Smooth muscle cell (in vitro differentiated cells): ENCODE measurements around the gene MFSD12. TPM values are rescaled to one million over a fixed set of nuclear protein-coding genes. Genes with fewer than 3 reads are reported as not detected.

ENCODE experiments used
- DNase-seq: peaks from one replicate; lab custom pipeline; 2025; ENCODE audit not compliant: unreplicated experiment; lab: John Stamatoyannopoulos, UW
- H2AFZ ChIP-seq: fragments of 200-600 bp; sonication (generic); 2 replicates; pipeline ENCODE4 v1.6.0; 2016; ENCODE audit warnings: antibody characterized with exemption, low read depth, mild to moderate bottlenecking
- H3F3A ChIP-seq: fragments of 200-600 bp; sonication (generic); 2 replicates; pipeline ENCODE4 v1.6.0; 2017; ENCODE audit warnings: antibody characterized with exemption, low read depth
- H3K27ac ChIP-seq: fragments of 200-600 bp; sonication (generic); 2 replicates; pipeline ENCODE4 v1.5.1; 2016; ENCODE audit warnings: low read depth, mild to moderate bottlenecking
- H3K27me3 ChIP-seq: fragments of 200-600 bp; sonication (generic); 2 replicates; pipeline ENCODE4 v1.6.1; 2016; ENCODE audit warnings: low read depth, mild to moderate bottlenecking
- H3K36me3 ChIP-seq: fragments of 200-600 bp; sonication (generic); 2 replicates; pipeline ENCODE4 v1.5.1; 2016; ENCODE audit warnings: low read depth
- H3K4me1 ChIP-seq: fragments of 200-600 bp; sonication (generic); 2 replicates; pipeline ENCODE4 v1.5.1; 2016; ENCODE audit warnings: low read depth
- H3K4me2 ChIP-seq: fragments of 200-600 bp; sonication (generic); 2 replicates; pipeline ENCODE4 v1.6.0; 2016; ENCODE audit warnings: mild to moderate bottlenecking
- H3K4me3 ChIP-seq: fragments of 200-600 bp; sonication (generic); 2 replicates; pipeline ENCODE4 v1.5.1; 2016; ENCODE audit warnings: mild to moderate bottlenecking
- H3K79me2 ChIP-seq: fragments of 200-600 bp; sonication (generic); 2 replicates; pipeline ENCODE4 v1.6.0; 2016; ENCODE audit warnings: low read depth, mild to moderate bottlenecking
- H3K9ac ChIP-seq: fragments of 200-600 bp; sonication (generic); 2 replicates; pipeline ENCODE4 v1.6.0; 2016; ENCODE audit warnings: low read depth
- H3K9me3 ChIP-seq: fragments of 200-600 bp; sonication (generic); replicated peaks from 2 replicates; pipeline ENCODE4 v1.5.1; 2016; ENCODE audit warnings: low read depth
- H4K20me1 ChIP-seq: fragments of 200-600 bp; sonication (generic); 2 replicates; pipeline ENCODE4 v1.6.0; 2016; ENCODE audit warnings: low read depth
- CTCF ChIP-seq: fragments of 200-600 bp; sonication (generic); IDR thresholded peaks from 2 replicates; pipeline ENCODE4 v1.5.1; 2017; ENCODE audit warnings: borderline replicate concordance, mild to moderate bottlenecking, antibody characterized with exemption; ENCODE audit not compliant: insufficient read depth, poor library complexity, severe bottlenecking
- WGBS: methylation state at CpG from one replicate; pipeline ENCODE4 v1.1.7; 2016; ENCODE audit warnings: low lambda C conversion rate; 5-methylcytosine and 5-hydroxymethylcytosine counted together
- polyA plus RNA-seq: library from polyadenylated mRNA; unstranded; fragments of >200 nt; fragmentation: Nextera tagmentation; extraction: Ambion mirVana; gene quantifications from 2 replicates; pipeline ENCODE4 v1.2.1, GENCODE V29; 2016
- total RNA-seq: library from RNA; depleted of rRNA; stranded (reverse); fragments of >200 nt; gene quantifications from 2 replicates; pipeline ENCODE4 v1.2.3, GENCODE V29; 2014

Gene MFSD12
- total and polyA plus RNA-seq, 2 experiments from 2014 or later = 56.0 to 73.8 TPM

- TF ChIP-seq CTCF = no peak
- no peak for DNase-seq
- no peaks in the 10 kb centered on the region for H3K9me3 ChIP-seq
- peaks cover 4% of the 10 kb centered on the region for H3K4me1 ChIP-seq
- no peaks in the 10 kb centered on the region for H3F3A ChIP-seq
- peaks cover 13% of the 10 kb centered on the region for H3K27me3 ChIP-seq
- no peak overlapping the region for H3K4me3 ChIP-seq
- H4K20me1 ChIP-seq = no peaks in the 10 kb centered on the region
- no peaks in the 10 kb centered on the region for H3K36me3 ChIP-seq
- H3K79me2 ChIP-seq = no peaks in the 10 kb centered on the region
- 87% methylated on average over 11 of the region's 11 CpGs for WGBS
- no peak overlapping the region for H2AFZ ChIP-seq
- no peak overlapping the region for H3K4me2 ChIP-seq
- H3K27ac ChIP-seq = no peak overlapping the region
- no peak overlapping the region for H3K9ac ChIP-seq
Measured at GRCh38 chr19:3589439-3589838, 32.1 kb upstream of the MFSD12 start.

- H3K4me2 ChIP-seq = no peak overlapping the region
- no peak overlapping the region for H3K27ac ChIP-seq
- WGBS = 76% methylated on average over 31 of the region's 31 CpGs
- no peaks in the 10 kb centered on the region for H3K36me3 ChIP-seq
- H3K4me3 ChIP-seq = no peak overlapping the region
- H3K27me3 ChIP-seq = peaks cover 18% of the 10 kb centered on the region
- TF ChIP-seq CTCF = no peak
- H3K4me1 ChIP-seq = peaks cover 4% of the 10 kb centered on the region
- no peak for DNase-seq
- H2AFZ ChIP-seq = no peak overlapping the region
- no peaks in the 10 kb centered on the region for H3F3A ChIP-seq
- H3K79me2 ChIP-seq = no peaks in the 10 kb centered on the region
- H4K20me1 ChIP-seq = no peaks in the 10 kb centered on the region
- H3K9ac ChIP-seq = no peak overlapping the region
- H3K9me3 ChIP-seq = no peaks in the 10 kb centered on the region
Measured at GRCh38 chr19:3586707-3587346, 29.4 kb upstream of the MFSD12 start.

- 29% methylated on average over 15 of the region's 16 CpGs for WGBS
- no peaks in the 10 kb centered on the region for H3F3A ChIP-seq
- no peaks in the 10 kb centered on the region for H3K9me3 ChIP-seq
- no peak overlapping the region for H3K27ac ChIP-seq
- peak; percentile 52 for TF ChIP-seq CTCF
- DNase-seq = no peak
- H3K4me2 ChIP-seq = peak overlapping the region; percentile 79
- peaks cover 18% of the 10 kb centered on the region for H3K27me3 ChIP-seq
- H3K79me2 ChIP-seq = no peaks in the 10 kb centered on the region
- no peaks in the 10 kb centered on the region for H4K20me1 ChIP-seq
- no peak overlapping the region for H3K9ac ChIP-seq
- peak overlapping the region; percentile 62 for H2AFZ ChIP-seq
- peaks cover 4% of the 10 kb centered on the region for H3K4me1 ChIP-seq
- H3K4me3 ChIP-seq = peak overlapping the region; percentile 29
- no peaks in the 10 kb centered on the region for H3K36me3 ChIP-seq
Measured at GRCh38 chr19:3586127-3586626, 28.8 kb upstream of the MFSD12 start.
